Measurements from ENCODE around the gene ZSWIM5. TPM values are rescaled to one million over a fixed set of nuclear protein-coding genes. Genes with fewer than 3 reads are reported as not detected.
"Not testable (repeated sequence)": the region's sequence is repeated elsewhere in the genome, so short reads cannot be mapped to it uniquely, and the experiment has no call there.

The ZSWIM5 gene
- total and polyA plus RNA-seq, 9 of the 15 experiments (the other 6 are each of a cell fraction or from before 2014, with no cell fraction given), result under 0.01 to 0.07 (median 0.03) TPM; not detected in 3

DNA sequence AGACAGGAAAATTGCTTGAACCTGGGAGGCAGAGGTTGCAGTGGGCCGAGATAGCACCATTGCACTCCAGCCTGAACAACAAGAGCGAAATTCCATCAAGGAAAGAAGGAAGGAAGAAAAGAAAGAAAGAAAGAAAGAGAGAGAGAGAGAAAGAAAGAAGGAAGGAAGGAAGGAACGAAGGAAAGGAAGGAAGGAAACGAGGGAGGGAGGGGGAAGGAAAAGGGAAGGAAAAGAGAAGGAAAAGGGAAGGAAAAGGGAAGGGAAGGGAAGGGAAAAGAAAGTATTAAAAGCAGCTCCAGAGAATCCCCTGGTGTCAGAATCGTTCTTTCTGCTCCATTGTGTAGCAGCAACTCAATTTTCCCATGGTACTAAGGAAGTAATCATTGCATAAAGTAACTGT is 19.2 kb upstream of the ZSWIM5 start (continued):
- TF ChIP-seq, protein P1, sequence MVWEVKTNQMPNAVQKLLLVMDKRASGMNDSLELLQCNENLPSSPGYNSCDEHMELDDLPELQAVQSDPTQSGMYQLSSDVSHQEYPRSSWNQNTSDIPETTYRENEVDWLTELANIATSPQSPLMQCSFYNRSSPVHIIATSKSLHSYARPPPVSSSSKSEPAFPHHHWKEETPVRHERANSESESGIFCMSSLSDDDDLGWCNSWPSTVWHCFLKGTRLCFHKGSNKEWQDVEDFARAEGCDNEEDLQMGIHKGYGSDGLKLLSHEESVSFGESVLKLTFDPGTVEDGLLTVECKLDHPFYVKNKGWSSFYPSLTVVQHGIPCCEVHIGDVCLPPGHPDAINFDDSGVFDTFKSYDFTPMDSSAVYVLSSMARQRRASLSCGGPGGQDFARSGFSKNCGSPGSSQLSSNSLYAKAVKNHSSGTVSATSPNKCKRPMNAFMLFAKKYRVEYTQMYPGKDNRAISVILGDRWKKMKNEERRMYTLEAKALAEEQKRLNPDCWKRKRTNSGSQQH (CRISPR knock-in tag; IDR thresholded peaks at IDR 0.05), result peak; percentile 19; the same call in 1 of the 2 replicates
- TF ChIP-seq NFIC (IDR thresholded peaks at IDR 0.05), result no peak
- no peak for TF ChIP-seq RFX7 (CRISPR knock-in tag; IDR thresholded peaks at IDR 0.05)
- TF ChIP-seq, protein P2, sequence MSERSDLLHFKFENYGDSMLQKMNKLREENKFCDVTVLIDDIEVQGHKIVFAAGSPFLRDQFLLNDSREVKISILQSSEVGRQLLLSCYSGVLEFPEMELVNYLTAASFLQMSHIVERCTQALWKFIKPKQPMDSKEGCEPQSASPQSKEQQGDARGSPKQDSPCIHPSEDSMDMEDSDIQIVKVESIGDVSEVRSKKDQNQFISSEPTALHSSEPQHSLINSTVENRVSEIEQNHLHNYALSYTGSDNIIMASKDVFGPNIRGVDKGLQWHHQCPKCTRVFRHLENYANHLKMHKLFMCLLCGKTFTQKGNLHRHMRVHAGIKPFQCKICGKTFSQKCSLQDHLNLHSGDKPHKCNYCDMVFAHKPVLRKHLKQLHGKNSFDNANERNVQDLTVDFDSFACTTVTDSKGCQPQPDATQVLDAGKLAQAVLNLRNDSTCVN (CRISPR knock-in tag; IDR thresholded peaks at IDR 0.05), result peak; percentile 51; the same call in 1 of the 2 replicates
- TF ChIP-seq TFAM (CRISPR knock-in tag; conservative IDR thresholded peaks at IDR 0.05), result no peak
- TF ChIP-seq, protein P3, sequence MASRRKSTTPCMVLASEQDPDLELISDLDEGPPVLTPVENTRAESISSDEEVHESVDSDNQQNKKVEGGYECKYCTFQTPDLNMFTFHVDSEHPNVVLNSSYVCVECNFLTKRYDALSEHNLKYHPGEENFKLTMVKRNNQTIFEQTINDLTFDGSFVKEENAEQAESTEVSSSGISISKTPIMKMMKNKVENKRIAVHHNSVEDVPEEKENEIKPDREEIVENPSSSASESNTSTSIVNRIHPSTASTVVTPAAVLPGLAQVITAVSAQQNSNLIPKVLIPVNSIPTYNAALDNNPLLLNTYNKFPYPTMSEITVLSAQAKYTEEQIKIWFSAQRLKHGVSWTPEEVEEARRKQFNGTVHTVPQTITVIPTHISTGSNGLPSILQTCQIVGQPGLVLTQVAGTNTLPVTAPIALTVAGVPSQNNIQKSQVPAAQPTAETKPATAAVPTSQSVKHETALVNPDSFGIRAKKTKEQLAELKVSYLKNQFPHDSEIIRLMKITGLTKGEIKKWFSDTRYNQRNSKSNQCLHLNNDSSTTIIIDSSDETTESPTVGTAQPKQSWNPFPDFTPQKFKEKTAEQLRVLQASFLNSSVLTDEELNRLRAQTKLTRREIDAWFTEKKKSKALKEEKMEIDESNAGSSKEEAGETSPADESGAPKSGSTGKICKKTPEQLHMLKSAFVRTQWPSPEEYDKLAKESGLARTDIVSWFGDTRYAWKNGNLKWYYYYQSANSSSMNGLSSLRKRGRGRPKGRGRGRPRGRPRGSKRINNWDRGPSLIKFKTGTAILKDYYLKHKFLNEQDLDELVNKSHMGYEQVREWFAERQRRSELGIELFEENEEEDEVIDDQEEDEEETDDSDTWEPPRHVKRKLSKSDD (conservative IDR thresholded peaks at IDR 0.05; ENCODE audit: low read length), result no peak
- TF ChIP-seq NFRKB (IDR thresholded peaks at IDR 0.05; ENCODE audit: low read depth), result no peak
- no peak for TF ChIP-seq TEAD4 (IDR thresholded peaks at IDR 0.05; ENCODE audit: low read length)
- no peak for TF ChIP-seq TEAD4 (CRISPR knock-in tag; IDR thresholded peaks at IDR 0.05; ENCODE audit: borderline replicate concordance)
- TF ChIP-seq, protein P4, sequence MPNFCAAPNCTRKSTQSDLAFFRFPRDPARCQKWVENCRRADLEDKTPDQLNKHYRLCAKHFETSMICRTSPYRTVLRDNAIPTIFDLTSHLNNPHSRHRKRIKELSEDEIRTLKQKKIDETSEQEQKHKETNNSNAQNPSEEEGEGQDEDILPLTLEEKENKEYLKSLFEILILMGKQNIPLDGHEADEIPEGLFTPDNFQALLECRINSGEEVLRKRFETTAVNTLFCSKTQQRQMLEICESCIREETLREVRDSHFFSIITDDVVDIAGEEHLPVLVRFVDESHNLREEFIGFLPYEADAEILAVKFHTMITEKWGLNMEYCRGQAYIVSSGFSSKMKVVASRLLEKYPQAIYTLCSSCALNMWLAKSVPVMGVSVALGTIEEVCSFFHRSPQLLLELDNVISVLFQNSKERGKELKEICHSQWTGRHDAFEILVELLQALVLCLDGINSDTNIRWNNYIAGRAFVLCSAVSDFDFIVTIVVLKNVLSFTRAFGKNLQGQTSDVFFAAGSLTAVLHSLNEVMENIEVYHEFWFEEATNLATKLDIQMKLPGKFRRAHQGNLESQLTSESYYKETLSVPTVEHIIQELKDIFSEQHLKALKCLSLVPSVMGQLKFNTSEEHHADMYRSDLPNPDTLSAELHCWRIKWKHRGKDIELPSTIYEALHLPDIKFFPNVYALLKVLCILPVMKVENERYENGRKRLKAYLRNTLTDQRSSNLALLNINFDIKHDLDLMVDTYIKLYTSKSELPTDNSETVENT (CRISPR knock-in tag; IDR thresholded peaks at IDR 0.05), result no peak
- no peak for TF ChIP-seq ELF1 (tag; IDR thresholded peaks at IDR 0.05)

DNA sequence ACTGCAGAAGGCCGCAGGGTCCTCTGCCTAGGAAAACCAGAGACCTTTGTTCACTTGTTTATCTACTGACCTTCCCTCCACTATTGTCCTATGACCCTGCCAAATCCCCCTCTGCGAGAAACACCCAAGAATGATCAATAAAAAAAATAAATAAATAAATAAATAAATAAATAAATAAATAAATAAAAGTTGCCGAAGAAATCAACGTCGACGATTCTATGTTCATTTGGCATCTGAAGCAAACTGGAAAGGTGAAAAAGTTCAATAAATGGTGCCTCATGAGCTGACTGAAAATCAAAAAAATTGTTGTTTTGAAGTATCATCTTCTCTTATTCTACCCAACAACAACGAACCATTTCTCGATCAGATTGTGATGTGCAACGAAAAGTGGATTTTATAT is 17.3 kb upstream of the ZSWIM5 start:
- FAIRE-seq; POLR2A ChIA-PET; H3K9me1 ChIP-seq (ENCODE audit: control insufficient read depth, insufficient read depth, low read length); H3K9me3 ChIP-seq (replicated peaks; ENCODE audit: control insufficient read depth, insufficient read depth, low read depth, low read length); BruUV-seq (replicated peaks); H2AFZ ChIP-seq (ENCODE audit: low read depth, low read length); H3K9ac ChIP-seq (ENCODE audit: insufficient read depth in 1 of 2, low read depth in 2 of 2, low read length in 2 of 2); CTCF ChIA-PET (ENCODE audit: low intra/inter-chr PET ratio); H3K4me2 ChIP-seq (ENCODE audit: insufficient read depth, low read length); in situ Hi-C loops (cut with MboI); H3K36me3 ChIP-seq (ENCODE audit: control insufficient read depth, insufficient read depth, low read length); H3K79me2 ChIP-seq (ENCODE audit: control insufficient read depth, insufficient read depth, low read length); DNase-seq (ENCODE audit: extremely low read depth in 1 of 4, low spot score in 3 of 4); H3K4me3 ChIP-seq; ATAC-seq; H3K4me1 ChIP-seq (replicated peaks in 1 of 2; ENCODE audit: control insufficient read depth in 2 of 2, insufficient read depth in 2 of 2, low read length in 2 of 2); H3K27ac ChIP-seq (ENCODE audit: extremely low read depth, low read depth, low read length); H4K20me1 ChIP-seq (replicated peaks; ENCODE audit: control insufficient read depth, insufficient read depth, low read length): not testable (repeated sequence)
- 15% methylated on average over 7 of the region's 9 CpGs for WGBS (ENCODE audit: insufficient coverage, low coverage, missing lambda C conversion rate)
- peaks cover 24 to 28% of the 10 kb centered on the region in 2 experiments for H3K27me3 ChIP-seq (ENCODE audit: control insufficient read depth in 2 of 2, insufficient read depth in 2 of 2, low read length in 2 of 2)
- intact Hi-C loops (cut with micrococcal nuclease), result loop anchor here (5.0 to 10.0 kb wide), 2 partner anchors 389 to 994 kb away; no protein-coding TSS in a partner anchor
